CD14-positive monocyte (primary cell): ENCODE data around the gene GABBR2. TPM values are rescaled to one million over a fixed set of nuclear protein-coding genes. Genes with fewer than 3 reads are reported as not detected.

Source experiments
- DNase-seq, 3 donors: peaks; one replicate each; pipeline ENCODE4 v3.0.0-alpha.2; 2011 to 2022
- H2AFZ ChIP-seq: 2 replicates; pipeline ENCODE4 v1.6.0; 2012; ENCODE audit warnings: mild to moderate bottlenecking, low read depth, low read length, inconsistent platforms; ENCODE audit not compliant: insufficient read depth, poor library complexity, severe bottlenecking
- H3K27ac ChIP-seq, 2 donors: 1 replicate in 1 of 2; 2 replicates in 1 of 2; pipeline ENCODE4 v1.5.1; 2012 to 2013; ENCODE audit warnings: low read length in 2 of 2, control low read depth in 1 of 2, inconsistent platforms in 1 of 2, low read depth in 1 of 2, mild to moderate bottlenecking in 1 of 2
- H3K27me3 ChIP-seq, 2 donors: one replicate each; pipeline versions ENCODE4 v1.6.0 to v1.6.1; 2011 to 2013; ENCODE audit warnings: low read length in 2 of 2; ENCODE audit not compliant: control insufficient read depth in 2 of 2, insufficient read depth in 2 of 2
- H3K36me3 ChIP-seq, 2 donors: replicated peaks in 1 of 2; 1 replicate in 1 of 2; 2 replicates in 1 of 2; pipeline versions ENCODE4 v1.5.1 to v1.6.1; 2012 to 2013; ENCODE audit warnings: low read length in 2 of 2, control low read depth in 1 of 2, inconsistent platforms in 1 of 2, mild to moderate bottlenecking in 1 of 2; ENCODE audit not compliant: insufficient read depth in 2 of 2, control insufficient read depth in 1 of 2
- H3K4me1 ChIP-seq, 2 donors: 1 replicate in 1 of 2; 2 replicates in 1 of 2; pipeline versions ENCODE4 v1.5.1 to v1.6.1; 2012 to 2013; ENCODE audit warnings: low read length in 2 of 2, control low read depth in 1 of 2, inconsistent platforms in 1 of 2, mild to moderate bottlenecking in 1 of 2, moderate library complexity in 1 of 2; ENCODE audit not compliant: insufficient read depth in 2 of 2, control insufficient read depth in 1 of 2
- H3K4me2 ChIP-seq: replicated peaks from 2 replicates; pipeline ENCODE3; 2012; ENCODE audit warnings: low read length, moderate library complexity, mild to moderate bottlenecking; ENCODE audit not compliant: poor library complexity, severe bottlenecking; ENCODE audit errors: extremely low read depth
- H3K4me3 ChIP-seq, 3 experiments: fragments of 200-600 bp in 1 of 3; sonication (generic) in 1 of 3; replicated peaks in 1 of 3; 1 replicate in 2 of 3; 2 replicates in 1 of 3; pipeline ENCODE4 v1.5.1; 2011 to 2013; ENCODE audit warnings: low read length in 3 of 3, mild to moderate bottlenecking in 3 of 3, control low read depth in 2 of 3, low read depth in 2 of 3, inconsistent platforms in 1 of 3, moderate library complexity in 1 of 3
- H3K79me2 ChIP-seq: 2 replicates; pipeline ENCODE4 v1.6.0; 2012; ENCODE audit warnings: mild to moderate bottlenecking, control low read depth, inconsistent platforms, low read length, moderate library complexity; ENCODE audit not compliant: insufficient read depth
- H3K9ac ChIP-seq: 2 replicates; pipeline ENCODE4 v1.6.0; 2017; ENCODE audit warnings: low read length, mild to moderate bottlenecking; ENCODE audit not compliant: insufficient read depth, poor library complexity, severe bottlenecking
- H3K9me3 ChIP-seq, 2 donors: replicated peaks in 1 of 2; 1 replicate in 1 of 2; 2 replicates in 1 of 2; pipeline versions ENCODE4 v1.5.1 to v1.6.1; 2012 to 2013; ENCODE audit warnings: low read length in 2 of 2, control low read depth in 1 of 2; ENCODE audit not compliant: control insufficient read depth in 1 of 2, insufficient read depth in 1 of 2
- H4K20me1 ChIP-seq: 2 replicates; pipeline ENCODE4 v1.6.0; 2012; ENCODE audit warnings: mild to moderate bottlenecking, low read length, control low read depth, moderate library complexity; ENCODE audit not compliant: insufficient read depth
- H3K27ac Mint-ChIP-seq, 7 donors: one replicate each; pipeline ENCODE4 v1.8.0; 2020; ENCODE audit warnings: mild to moderate bottlenecking in 7 of 7, mixed read lengths in 7 of 7, moderate library complexity in 6 of 7, inconsistent platforms in 2 of 7
- H3K27me3 Mint-ChIP-seq, 3 donors: one replicate each; pipeline ENCODE4 v1.8.0; 2021 to 2022; ENCODE audit warnings: low read depth in 3 of 3, mild to moderate bottlenecking in 3 of 3, mixed read lengths in 3 of 3, moderate library complexity in 3 of 3, inconsistent platforms in 1 of 3
- H3K36me3 Mint-ChIP-seq, 2 donors: one replicate each; pipeline ENCODE4 v1.8.0; 2020; ENCODE audit warnings: mixed read lengths in 2 of 2, inconsistent platforms in 1 of 2, mild to moderate bottlenecking in 1 of 2
- H3K4me1 Mint-ChIP-seq: one replicate; pipeline ENCODE4 v1.8.0; 2020; ENCODE audit warnings: mild to moderate bottlenecking, mixed read lengths
- H3K4me3 Mint-ChIP-seq, 2 donors: one replicate each; pipeline ENCODE4 v1.8.0; 2020; ENCODE audit warnings: mild to moderate bottlenecking in 2 of 2, mixed read lengths in 2 of 2, moderate library complexity in 1 of 2
- H3K9me3 Mint-ChIP-seq, 7 donors: one replicate each; pipeline ENCODE4 v1.8.0; 2020 to 2022; ENCODE audit warnings: mixed read lengths in 7 of 7, mild to moderate bottlenecking in 6 of 7, moderate library complexity in 6 of 7, inconsistent platforms in 2 of 7
- WGBS: methylation state at CpG from one replicate; pipeline ENCODE4 v1.1.5; 2013; ENCODE audit warnings: missing lambda C conversion rate; ENCODE audit not compliant: insufficient coverage; 5-methylcytosine and 5-hydroxymethylcytosine counted together
- intact Hi-C, 2 donors: fragments of 100-400 bp; cut with micrococcal nuclease; formaldehyde crosslinking; loops; one replicate each; pipeline versions ENCODE4 v1.15.0 to v1.15.1; 2023
- polyA plus RNA-seq, 3 donors: library from polyadenylated mRNA; depleted of rRNA in 1 of 3; unstranded in 2 of 3; stranded (reverse) in 1 of 3; fragments of 300-500 nt in 2 of 3; fragments of >200 nt in 1 of 3; fragmentation: Illumina TruSeq in 2 of 3; gene quantifications; 1 replicate in 2 of 3; 2 replicates in 1 of 3; pipeline ENCODE4 v1.2.3, GENCODE V29; 2012 to 2021
- TF ChIP-seq, protein P1 (sequence below): fragments of 200-600 bp; IDR thresholded peaks from one replicate; pipeline ENCODE4 v1.8.0; 2022; ENCODE audit warnings: antibody characterized with exemption, mild to moderate bottlenecking

GABBR2 gene
- polyA plus RNA-seq, 3 donors: not detected

DNA sequence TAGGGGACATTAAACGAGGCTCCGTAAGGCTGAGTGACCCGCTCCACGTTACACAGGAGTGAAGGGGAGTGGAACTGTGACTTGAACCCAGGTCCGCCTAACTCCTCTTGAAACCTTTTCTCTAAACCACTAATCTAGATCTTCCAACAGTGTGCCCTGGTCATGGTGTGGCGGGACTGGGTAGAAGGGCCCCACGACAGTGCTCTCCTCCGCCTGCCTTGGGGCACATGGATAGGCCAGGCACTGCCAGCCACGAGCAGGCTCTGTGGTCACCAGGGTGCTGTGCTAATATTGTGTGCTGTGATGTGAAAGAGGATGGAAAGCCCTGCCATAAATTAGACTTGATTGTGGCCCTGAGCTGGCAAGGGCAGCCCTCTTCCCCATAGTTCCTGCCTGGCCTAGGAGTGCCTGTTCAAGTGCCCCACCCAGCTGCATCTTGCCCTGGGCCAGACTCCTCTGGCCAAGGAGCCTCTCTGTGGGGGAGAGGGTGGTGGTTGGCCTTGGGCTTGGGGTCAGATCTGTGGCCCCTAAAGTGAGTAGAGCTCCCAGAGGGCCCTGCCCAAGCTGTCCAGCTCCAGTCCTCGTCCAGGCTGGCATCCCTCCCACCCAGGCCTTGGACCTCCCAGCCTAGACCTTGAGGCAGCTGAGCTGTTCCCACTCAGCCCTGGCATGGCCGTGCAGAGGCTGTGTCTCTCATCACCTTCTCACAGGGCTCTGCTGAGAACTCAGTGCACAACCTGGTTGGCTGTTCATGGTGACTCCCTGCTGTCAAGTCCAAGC lies 385.5 kb downstream of the GABBR2 start:
- H3K4me1 Mint-ChIP-seq: no peaks in the 10 kb centered on the region
- H3K4me3 Mint-ChIP-seq: no peak overlapping the region
- intact Hi-C loops: loop anchor here in 1 of 2 donors (10.0 kb wide), 1 partner anchor 62 kb away; no protein-coding TSS in a partner anchor
- peaks cover 3 to 6% (median 5%) of the 10 kb centered on the region in 3 donors for H3K27me3 Mint-ChIP-seq
- H4K20me1 ChIP-seq: no peaks in the 10 kb centered on the region
- H3K27ac ChIP-seq: no peak overlapping the region
- 94% methylated on average over 3 of the region's 11 CpGs for WGBS
- H3K4me2 ChIP-seq: no peak overlapping the region
- no peak overlapping the region for H3K27ac Mint-ChIP-seq
- no peaks in the 10 kb centered on the region for H3K36me3 ChIP-seq
- no peaks in the 10 kb centered on the region for H3K36me3 Mint-ChIP-seq
- H3K27me3 ChIP-seq: no peaks in the 10 kb centered on the region
- H3K9me3 ChIP-seq: no peaks in the 10 kb centered on the region
- H3K9ac ChIP-seq: no peak overlapping the region
- no peak for DNase-seq
- no peaks in the 10 kb centered on the region for H3K79me2 ChIP-seq
- peaks cover 0 to 1% (median 0%) of the 10 kb centered on the region in 7 donors for H3K9me3 Mint-ChIP-seq
- TF ChIP-seq, protein P1, sequence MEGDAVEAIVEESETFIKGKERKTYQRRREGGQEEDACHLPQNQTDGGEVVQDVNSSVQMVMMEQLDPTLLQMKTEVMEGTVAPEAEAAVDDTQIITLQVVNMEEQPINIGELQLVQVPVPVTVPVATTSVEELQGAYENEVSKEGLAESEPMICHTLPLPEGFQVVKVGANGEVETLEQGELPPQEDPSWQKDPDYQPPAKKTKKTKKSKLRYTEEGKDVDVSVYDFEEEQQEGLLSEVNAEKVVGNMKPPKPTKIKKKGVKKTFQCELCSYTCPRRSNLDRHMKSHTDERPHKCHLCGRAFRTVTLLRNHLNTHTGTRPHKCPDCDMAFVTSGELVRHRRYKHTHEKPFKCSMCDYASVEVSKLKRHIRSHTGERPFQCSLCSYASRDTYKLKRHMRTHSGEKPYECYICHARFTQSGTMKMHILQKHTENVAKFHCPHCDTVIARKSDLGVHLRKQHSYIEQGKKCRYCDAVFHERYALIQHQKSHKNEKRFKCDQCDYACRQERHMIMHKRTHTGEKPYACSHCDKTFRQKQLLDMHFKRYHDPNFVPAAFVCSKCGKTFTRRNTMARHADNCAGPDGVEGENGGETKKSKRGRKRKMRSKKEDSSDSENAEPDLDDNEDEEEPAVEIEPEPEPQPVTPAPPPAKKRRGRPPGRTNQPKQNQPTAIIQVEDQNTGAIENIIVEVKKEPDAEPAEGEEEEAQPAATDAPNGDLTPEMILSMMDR: no peak
- H3K4me1 ChIP-seq: no peaks in the 10 kb centered on the region
- H3K4me3 ChIP-seq: no peak overlapping the region
- H2AFZ ChIP-seq: no peak overlapping the region

DNA sequence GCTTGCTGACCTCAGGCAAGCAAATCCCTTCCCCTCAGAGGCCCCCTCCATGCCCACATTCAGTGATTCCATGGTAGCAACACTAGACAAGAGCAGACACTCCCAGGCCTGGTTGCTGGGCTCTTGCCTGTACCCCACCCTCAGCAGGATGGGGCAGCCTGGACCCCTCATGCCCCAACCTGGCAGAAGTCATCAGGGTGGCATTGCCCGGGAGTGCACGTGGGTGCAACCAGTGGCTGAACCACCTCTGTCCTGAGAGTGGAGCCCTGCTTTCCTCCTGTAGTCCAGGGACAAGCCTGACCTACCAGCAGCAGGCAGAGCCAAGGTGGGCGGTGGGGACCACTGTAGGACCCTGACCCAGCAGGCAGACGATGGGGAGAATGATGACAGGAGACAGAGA lies 387.5 kb downstream of the GABBR2 start:
- Mint-ChIP-seq H3K36me3 (no peaks in the 10 kb centered on the region), H3K27ac (peak overlapping the region in 1 of 7 donors; percentile 20)

More for the DNA sequence above, 387.5 kb downstream of the GABBR2 start:
- Histone ChIP-seq H3K9ac (no peak overlapping the region), H3K27me3 (no peaks in the 10 kb centered on the region), H3K4me1 (no peaks in the 10 kb centered on the region), H3K4me2 (no peak overlapping the region), H4K20me1 (no peaks in the 10 kb centered on the region), H3K4me3 (no peak overlapping the region), H2AFZ (no peak overlapping the region), H3K9me3 (no peaks in the 10 kb centered on the region), H3K36me3 (no peaks in the 10 kb centered on the region), H3K27ac (no peak overlapping the region), H3K79me2 (no peaks in the 10 kb centered on the region)
- intact Hi-C loops: loop anchor here in 1 of 2 donors (10.0 kb wide), 1 partner anchor 64 kb away; no protein-coding TSS in a partner anchor
- WGBS: 100% methylated on average over 4 of the region's 4 CpGs
- Mint-ChIP-seq H3K27me3 (peaks cover 3 to 8% (median 8%) of the 10 kb centered on the region in 3 donors), H3K4me1 (no peaks in the 10 kb centered on the region), H3K4me3 (no peak overlapping the region), H3K9me3 (peaks cover 0 to 1% (median 0%) of the 10 kb centered on the region in 7 donors)
- TF ChIP-seq, protein P1: no peak
- DNase-seq: no peak
